GM10248 (cell line): ENCODE results near the gene C20orf204.

Experiments
- CTCF ChIA-PET: fragments of 300-600 bp; sonication (Branson Sonifier 250); formaldehyde crosslinking; extraction: SDS; loops from one replicate; lab custom pipeline; 2021; ENCODE audit warnings: antibody characterized with exemption; lab: Yijun Ruan, JAX
- POLR2A ChIA-PET: fragments of 350-650 bp; sonication (Branson Sonifier 250); formaldehyde crosslinking; extraction: SDS; loops from one replicate; lab custom pipeline; 2020; ENCODE audit warnings: antibody characterized with exemption; lab: Yijun Ruan, JAX
- DNase-seq: peaks from one replicate; pipeline ENCODE4 v3.0.0; 2012; ENCODE audit errors: extremely low spot score
- TF ChIP-seq, protein P1 (sequence below): IDR thresholded peaks from 2 replicates; pipeline ENCODE4 v1.5.1; 2012; ENCODE audit warnings: mild to moderate bottlenecking, low read depth; ENCODE audit errors: extremely low read depth, missing control alignments, control extremely low read depth

The C20orf204 gene

DNA sequence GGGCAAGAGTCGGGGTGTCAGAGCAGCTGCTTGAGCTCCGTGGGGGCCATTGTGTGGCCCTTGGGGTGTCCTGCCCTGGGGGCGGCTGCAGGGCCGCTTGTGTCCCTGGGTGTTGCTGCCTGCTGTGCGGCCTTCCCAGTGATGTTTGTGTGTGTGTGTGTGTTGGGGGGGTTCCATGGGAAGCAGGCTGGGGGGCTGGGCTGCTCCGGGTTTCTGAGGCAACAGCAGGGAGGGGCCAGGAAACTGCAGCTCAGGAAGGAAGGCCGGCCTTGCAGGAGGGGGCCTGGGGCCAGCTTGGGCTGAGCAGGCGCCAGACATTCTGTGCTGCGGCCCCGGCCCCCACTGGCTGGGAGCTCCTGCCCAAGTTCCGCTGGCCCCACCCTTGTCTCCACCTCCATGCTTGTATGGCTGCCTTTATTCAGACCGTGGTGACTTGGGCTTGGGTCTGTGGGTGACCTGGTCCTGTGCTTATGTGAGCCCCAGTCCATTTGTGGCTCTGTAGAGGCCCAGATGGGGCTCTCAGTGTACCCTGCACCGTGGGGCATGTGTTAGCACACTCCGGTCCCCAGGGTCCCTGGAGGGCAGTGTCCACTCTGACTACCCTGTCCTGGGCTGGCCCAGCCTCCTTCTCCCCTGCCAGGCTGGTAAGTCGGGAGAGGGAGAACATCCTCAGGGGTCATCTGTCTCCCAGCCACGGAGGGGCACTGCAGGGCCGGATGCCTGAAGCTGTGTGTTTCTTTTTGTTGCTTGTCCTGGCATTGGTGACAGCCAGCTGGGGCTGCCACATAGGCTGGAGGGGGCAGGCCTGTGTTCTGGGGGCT is 18.1 kb downstream of the C20orf204 start:
- TF ChIP-seq, protein P1, sequence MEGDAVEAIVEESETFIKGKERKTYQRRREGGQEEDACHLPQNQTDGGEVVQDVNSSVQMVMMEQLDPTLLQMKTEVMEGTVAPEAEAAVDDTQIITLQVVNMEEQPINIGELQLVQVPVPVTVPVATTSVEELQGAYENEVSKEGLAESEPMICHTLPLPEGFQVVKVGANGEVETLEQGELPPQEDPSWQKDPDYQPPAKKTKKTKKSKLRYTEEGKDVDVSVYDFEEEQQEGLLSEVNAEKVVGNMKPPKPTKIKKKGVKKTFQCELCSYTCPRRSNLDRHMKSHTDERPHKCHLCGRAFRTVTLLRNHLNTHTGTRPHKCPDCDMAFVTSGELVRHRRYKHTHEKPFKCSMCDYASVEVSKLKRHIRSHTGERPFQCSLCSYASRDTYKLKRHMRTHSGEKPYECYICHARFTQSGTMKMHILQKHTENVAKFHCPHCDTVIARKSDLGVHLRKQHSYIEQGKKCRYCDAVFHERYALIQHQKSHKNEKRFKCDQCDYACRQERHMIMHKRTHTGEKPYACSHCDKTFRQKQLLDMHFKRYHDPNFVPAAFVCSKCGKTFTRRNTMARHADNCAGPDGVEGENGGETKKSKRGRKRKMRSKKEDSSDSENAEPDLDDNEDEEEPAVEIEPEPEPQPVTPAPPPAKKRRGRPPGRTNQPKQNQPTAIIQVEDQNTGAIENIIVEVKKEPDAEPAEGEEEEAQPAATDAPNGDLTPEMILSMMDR: peak; percentile 41
- peak; percentile 62 for DNase-seq
- POLR2A ChIA-PET: interaction anchor here (0.5 to 1.2 kb wide), 2 partner anchors 18 to 152 kb away, joined by 3 read pairs; partner anchors contain the start of gene C20orf204
- CTCF ChIA-PET: interaction anchor here (0.9 to 7.8 kb wide), 10 partner anchors 9 to 517 kb away, joined by 3 to 69 read pairs (median 5); partner anchors contain the start of genes LKAAEAR1, PRPF6, PTK6 and SAMD10

DNA sequence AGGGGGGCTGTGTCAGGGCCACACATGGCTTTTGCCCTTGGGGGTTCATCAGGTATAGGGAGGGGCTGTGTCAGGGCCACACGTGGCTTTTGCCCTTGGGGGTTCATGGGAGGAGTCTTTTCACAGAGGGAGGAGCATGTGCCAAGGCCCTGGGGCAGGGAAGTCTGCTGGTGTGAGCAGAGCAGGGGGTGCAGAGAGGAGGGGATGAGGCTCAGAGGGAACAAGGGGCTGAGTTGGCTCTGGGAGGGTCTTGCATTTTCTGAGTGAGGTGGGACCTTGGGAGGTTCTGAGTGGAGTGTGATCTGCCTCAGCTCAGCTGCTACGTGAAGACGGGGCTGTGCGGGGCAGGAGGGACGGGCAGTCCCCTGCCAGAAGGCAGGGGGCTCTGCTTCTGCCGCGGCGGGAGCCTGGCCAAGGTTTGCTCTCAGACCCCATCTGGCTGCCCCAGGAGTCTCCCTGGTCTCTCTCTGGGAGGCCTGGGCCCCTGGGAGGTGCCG is 19.5 kb downstream of the C20orf204 start:
- TF ChIP-seq, protein P1: no peak
- POLR2A ChIA-PET: no interaction called here
- no peak for DNase-seq
- CTCF ChIA-PET: interaction anchor here (0.9 to 7.8 kb wide), 2 partner anchors 16 to 65 kb away, joined by 4 to 69 read pairs; no protein-coding TSS in a partner anchor

DNA sequence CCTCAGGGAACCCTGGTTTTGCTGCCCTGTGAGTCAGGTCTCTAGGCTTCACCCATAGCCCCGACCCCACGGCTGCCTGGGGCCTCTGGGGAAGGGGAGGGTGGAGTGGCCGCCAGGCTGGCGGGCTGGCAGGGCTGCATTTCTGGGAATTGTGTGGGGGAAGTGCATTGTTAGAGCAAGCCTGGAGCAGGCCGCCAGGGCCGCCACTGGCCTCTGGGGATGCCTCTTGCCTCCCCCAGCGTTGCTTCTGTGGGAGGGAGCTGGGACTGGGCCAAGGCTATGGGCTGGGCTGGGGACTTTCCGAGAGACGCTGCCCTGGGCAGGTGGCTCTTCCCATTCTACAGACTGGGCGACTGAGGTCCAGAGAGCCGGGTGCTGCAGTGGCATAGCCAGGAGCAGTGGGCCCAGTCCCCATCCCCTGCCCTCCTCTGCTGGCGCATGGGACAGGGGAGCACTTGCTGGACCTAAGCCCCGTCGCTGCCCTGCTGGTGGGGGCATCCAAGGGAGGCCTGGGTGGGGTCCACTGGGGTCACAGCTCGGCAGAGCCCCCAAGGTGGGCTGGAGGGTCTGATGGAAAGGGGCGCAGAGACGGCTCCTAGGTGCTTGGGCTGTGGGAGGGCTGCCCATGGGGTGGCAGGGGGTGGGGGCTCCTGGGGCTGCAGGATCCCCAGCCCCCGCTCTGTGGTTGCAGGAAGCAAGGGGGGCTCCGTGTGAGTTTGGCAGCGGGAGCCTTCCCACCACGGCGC is 20.1 kb downstream of the C20orf204 start:
- TF ChIP-seq, protein P1: no peak
- peak; percentile 63 for DNase-seq
- ChIA-PET POLR2A (no interaction called here), CTCF (interaction anchor here (1.2 to 7.8 kb wide), 6 partner anchors 16 to 191 kb away, joined by 3 to 69 read pairs (median 5); partner anchors contain the start of gene TPD52L2)

DNA sequence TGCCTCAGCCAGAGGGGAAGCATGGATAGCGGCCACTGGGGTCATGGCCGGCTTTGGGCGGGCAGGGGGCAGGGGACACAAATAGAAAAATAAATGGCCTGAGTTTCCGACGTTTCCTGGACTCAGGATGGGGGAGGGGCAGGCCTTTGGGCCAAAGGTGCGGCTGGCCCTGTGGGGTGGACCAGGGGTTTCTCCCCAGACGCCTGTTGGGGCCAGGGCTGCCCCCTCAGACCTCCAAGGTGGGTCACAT is 20.6 kb downstream of the C20orf204 start:
- CTCF ChIA-PET: interaction anchor here (1.2 to 4.7 kb wide), 5 partner anchors 16 to 192 kb away, joined by 3 to 60 read pairs (median 4); partner anchors contain the start of gene TPD52L2
- DNase-seq: no peak
- TF ChIP-seq, protein P1: no peak
- POLR2A ChIA-PET: no interaction called here

DNA sequence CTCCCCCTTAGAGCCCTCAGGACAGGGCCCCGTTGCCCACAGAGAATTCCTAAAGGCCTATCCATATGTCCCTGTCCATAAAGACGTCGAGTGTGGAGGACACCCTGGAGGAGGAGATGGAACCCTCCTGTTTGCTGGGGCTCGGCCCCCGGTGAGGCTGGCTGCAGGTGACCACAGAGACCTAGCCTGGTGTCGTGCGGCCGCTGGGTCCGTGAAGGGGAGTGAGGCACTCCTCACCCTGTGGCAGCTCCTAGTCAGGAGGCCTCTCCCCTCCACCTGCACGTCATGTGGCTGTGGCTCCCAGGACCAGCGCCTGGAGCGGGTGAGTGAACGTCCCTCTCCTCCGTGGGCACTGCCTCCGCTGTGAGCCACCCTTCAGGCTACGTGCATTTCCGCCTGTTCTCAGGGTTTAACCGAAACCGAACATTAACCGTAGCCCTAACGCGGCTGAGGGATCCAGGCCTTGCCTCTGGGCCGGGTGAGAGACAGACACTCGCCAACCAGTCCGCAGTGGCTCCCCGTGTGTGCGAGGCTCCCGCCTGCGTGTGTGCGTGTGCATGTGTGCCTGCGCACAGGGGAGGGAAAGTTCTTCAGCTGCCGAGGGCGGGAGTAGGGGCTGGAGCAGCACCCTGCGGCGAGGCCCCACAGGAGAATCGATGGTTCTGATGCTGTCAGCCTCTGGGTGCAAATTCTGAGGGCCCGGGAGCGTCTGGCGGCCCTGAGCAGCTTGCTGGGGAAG is 21.1 kb downstream of the C20orf204 start:
- POLR2A ChIA-PET: no interaction called here
- CTCF ChIA-PET: interaction anchor here (0.6 to 4.7 kb wide), 32 partner anchors 9 to 520 kb away, joined by 3 to 60 read pairs (median 3); partner anchors contain the start of genes OPRL1, PRPF6, RGS19 and SAMD10
- no peak for DNase-seq
- TF ChIP-seq, protein P1: no peak
